Mucosa of gallbladder (tissue), 1 donor: ENCODE data around the gene NCCRP1. TPM values are rescaled to one million over a fixed set of nuclear protein-coding genes. Genes with fewer than 3 reads are reported as not detected.

Experiments used
- DNase-seq: peaks from one replicate; pipeline ENCODE4 v3.0.0-alpha.2; 2020; ENCODE audit warnings: low spot score
- total RNA-seq: library from RNA; stranded (reverse); gene quantifications from one replicate; pipeline ENCODE4 v1.2.1, GENCODE V29; 2021
- donor health status: DM: no; HTN: no; CAD: no.

The NCCRP1 gene
- total RNA-seq, 1 donor from 2014 or later = 0.17 TPM

- DNase-seq = no peak
These were observed 30.9 kb upstream of the NCCRP1 start for GRCh38 chr19:39165857-39166256.

DNA sequence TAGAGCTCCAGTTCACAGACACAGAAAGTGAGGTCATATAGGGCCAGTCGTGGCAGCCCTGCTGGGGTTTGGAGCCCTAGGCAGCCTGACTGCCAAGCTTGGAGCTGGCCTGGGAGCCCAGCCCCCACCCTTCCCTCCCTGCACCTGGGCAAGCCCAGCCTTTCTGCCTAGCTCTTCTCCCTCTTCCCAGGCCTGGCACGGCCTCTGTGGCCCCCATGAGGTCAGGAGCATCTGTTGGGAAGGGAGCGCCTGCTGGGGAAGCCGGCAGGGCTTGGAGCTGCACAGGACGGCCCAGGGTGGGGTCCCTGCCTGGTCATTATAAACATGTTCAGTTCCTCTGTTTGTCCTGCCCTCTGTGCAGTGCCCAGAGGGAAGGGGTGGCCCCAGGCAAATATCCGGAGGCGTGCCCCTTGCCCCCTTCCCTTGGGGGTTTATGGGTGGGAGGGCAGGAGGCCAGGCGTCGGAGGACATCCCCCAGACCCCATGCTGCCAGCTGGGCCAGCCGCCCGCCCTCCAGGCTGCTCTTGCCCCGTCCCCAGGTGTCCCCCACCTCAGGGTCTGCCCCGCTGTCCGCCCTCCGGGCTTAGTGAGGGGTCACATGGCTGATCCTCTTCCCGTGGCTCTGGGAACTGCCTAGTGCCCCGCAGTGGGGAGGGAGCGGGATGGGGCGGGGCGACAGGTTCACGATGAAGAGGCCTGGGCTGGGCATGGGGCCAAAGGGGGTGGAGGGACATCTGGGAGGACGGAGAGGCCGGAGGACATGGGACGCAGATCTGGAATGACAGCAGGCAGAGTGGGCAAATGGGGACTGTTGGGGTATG lies 30.0 kb upstream of the NCCRP1 start:
- peak; percentile 75 for DNase-seq

DNA sequence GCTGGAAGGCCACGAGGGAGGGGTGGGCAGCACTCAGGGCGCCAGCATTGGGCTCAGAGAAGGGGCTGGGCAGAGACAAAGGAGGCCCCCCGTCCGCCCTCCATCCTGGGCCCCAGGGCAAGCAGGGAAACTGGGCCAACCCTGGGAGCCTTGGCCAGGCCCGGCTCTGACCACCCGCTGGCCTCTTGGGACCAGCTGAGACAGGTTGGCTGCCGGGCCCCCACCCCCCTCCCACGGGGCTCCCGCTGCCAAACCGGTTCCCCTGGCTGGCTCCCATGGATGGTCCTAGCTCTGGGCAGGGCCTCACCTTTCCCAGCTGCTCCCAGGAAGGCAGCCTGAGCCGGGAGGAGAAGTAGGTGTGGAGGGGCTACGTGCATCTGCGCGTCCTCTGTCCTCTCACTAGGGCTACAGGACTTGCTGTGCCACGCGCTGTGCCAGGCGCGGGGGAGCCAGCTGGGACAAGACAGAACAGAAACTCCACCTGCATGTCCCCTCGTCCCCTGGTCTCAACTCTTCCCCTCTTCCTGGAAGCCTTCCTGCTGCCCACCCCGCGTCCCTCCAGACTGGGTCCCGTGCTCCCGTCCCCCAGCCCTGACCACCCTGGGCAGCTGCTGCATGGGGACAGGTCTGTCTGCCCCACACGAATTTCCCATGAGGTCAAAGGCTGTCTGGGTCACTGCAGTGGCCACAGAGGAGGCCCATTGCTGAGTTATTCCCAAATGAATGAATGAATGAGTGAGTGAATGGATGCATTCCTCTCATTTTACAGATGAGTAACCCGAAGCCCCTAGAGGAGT lies 29.1 kb upstream of the NCCRP1 start:
- DNase-seq = peak; percentile 52

DNA sequence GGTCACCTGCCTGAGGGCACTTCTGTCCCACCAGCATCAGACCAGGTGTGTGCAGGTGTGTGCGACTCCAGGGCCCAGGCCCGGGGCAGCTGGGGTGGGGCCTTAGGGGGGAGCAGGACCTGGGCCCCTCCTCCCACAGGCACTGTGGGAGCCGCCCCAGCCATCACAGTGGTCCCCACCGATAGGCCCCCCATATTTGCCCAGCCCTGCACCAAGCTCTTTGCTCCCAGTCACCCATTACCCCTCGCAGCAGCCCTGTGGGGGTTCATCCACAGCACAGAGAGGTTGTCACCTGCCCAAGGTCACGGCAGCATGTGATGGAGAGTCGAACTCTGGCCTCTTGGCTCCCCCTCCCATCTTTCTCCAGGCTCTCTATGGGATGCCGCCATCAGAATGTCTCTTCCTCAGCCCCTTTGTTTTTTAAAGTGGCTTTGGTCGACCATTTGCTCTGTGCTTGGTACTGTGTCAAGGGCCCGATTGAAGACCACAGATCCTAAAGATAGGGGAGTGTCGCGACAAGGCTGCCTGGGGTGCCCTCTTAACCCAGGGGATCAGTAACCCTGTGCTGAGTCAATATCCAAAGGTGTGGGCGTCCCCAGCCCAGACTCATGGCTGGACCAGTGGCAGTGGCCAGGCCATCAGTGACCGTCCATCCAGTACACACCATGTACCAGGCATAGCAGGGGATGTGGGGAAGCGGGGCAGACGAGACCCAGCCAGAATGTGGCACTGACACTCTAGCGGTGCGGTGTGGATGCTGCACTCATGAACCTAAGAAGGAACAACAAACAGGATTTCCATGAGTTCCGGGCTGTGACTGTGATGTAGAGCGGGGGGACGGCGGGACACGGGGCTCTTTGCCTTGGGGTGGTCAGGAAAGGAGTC lies 28.3 kb upstream of the NCCRP1 start:
- no peak for DNase-seq

DNA sequence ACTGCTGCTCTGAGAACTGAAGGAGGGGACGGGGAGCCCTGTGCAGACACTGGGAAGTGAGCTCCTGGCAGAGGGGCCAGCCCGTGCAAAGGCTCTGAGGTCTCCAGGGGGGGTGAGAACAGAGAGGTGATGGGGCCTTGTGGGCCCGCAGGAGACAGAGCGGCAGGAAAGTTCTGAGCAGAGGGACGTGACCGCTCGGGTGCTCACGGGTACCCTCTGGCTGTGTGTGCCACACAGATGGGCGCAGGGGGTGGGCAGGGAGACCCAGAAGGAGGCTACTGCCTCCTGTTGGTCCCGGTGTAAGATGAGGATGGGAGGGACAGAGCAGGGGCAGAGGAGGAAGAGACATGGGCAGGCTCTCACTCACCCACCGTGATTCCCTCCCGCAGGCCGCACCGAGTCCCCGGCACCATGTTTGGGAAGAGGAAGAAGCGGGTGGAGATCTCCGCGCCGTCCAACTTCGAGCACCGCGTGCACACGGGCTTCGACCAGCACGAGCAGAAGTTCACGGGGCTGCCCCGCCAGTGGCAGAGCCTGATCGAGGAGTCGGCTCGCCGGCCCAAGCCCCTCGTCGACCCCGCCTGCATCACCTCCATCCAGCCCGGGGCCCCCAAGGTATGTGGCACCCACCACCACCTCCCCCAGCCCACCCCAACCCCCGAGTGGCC lies 27.5 kb upstream of the NCCRP1 start:
- DNase-seq = no peak

DNA sequence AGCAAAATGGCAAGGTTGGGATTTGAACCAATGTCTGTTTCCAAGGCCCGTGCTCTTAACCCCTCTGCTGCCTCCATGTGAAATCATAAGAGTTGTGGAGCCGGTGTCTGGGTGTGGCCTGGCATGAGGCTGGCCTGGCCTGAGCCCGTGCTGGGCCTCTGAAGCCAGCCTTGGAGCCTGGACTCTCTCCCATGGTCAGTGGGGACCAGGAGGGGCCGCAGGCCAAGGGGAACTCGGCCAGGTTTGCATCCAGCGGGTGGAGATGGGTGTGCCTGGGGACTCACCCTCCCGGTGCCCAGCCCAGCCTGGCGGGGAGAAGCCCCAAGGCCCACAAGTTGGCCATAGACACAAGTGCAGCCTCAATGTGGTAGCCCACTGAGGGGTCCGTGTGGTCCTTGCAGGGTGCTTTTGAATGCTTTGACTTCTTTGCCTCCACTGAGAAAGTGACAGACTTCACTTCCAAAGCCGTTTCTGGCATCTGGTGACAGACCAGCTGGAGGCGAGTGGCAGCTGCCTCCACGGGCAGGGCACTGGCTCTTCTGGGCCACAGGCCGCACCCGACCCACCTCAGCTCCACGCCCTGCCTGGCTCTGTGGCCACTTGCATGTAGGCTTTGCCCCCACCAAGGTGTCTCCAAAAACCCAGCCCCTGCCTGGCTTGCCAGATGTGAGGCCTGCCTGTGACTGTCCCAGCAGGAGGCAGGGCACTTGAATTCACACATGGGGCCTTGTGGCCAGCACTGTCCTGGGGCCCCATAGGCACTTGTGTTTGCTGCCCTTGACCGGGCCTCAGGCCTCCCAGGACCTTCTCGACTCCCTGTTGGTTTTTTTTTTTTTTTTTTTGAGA lies 26.2 kb upstream of the NCCRP1 start:
- DNase-seq = no peak

- no peak for DNase-seq
These were observed 25.0 kb upstream of the NCCRP1 start for GRCh38 chr19:39171479-39172465.

DNA sequence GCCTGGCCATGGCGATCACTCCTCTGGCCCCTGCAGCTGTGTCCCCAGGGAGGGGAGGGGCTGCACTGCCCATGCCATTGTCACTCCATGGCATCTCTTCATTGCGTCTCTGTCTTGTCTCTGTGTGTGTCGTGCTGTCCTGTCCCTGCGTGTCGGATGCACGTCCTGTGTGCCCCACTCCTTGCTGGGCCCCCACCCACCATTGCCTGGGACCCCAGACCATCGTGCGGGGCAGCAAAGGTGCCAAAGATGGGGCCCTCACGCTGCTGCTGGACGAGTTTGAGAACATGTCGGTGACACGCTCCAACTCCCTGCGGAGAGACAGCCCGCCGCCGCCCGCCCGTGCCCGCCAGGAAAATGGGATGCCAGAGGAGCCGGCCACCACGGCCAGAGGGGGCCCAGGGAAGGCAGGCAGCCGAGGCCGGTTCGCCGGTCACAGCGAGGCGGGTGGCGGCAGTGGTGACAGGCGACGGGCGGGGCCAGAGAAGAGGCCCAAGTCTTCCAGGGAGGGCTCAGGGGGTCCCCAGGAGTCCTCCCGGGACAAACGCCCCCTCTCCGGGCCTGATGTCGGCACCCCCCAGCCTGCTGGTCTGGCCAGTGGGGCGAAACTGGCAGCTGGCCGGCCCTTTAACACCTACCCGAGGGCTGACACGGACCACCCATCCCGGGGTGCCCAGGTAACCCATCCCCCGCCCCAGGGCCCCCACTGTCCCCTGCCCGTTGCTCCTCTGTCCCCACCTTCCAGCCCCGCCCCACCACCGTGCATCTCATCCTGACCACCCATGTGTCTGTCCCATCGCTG lies 23.9 kb upstream of the NCCRP1 start:
- no peak for DNase-seq

- DNase-seq = no peak
These were observed 23.2 kb upstream of the NCCRP1 start for GRCh38 chr19:39173502-39173991.

DNA sequence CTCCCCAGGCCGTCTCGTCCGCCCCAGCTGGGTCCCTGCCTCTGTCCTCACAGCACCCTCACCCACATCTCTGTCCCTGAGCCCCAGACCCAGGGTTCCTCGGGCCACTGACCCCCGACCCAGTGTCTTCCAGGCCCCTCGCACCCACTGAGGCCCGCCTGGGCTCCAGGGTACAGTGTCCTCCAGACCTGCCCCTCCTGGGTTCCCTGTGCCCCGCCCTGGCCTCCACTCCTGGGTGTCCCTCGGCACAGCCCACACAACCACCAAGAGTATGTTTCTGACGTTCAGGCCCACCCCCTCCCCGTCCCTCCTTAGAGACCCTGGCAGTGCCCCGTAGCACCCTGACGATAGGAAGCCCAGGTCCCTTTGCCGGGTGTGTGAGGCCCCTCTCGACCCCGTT lies 22.6 kb upstream of the NCCRP1 start:
- no peak for DNase-seq

- no peak for DNase-seq
These were observed 21.9 kb upstream of the NCCRP1 start for GRCh38 chr19:39174558-39175544.

GRCh38 chr19:39175564-39175963 lies 21.2 kb upstream of the NCCRP1 start:
- DNase-seq = no peak

- no peak for DNase-seq
These were observed 19.6 kb upstream of the NCCRP1 start for GRCh38 chr19:39177110-39177699.

- no peak for DNase-seq
These were observed 19.0 kb upstream of the NCCRP1 start for GRCh38 chr19:39177736-39178135.

DNA sequence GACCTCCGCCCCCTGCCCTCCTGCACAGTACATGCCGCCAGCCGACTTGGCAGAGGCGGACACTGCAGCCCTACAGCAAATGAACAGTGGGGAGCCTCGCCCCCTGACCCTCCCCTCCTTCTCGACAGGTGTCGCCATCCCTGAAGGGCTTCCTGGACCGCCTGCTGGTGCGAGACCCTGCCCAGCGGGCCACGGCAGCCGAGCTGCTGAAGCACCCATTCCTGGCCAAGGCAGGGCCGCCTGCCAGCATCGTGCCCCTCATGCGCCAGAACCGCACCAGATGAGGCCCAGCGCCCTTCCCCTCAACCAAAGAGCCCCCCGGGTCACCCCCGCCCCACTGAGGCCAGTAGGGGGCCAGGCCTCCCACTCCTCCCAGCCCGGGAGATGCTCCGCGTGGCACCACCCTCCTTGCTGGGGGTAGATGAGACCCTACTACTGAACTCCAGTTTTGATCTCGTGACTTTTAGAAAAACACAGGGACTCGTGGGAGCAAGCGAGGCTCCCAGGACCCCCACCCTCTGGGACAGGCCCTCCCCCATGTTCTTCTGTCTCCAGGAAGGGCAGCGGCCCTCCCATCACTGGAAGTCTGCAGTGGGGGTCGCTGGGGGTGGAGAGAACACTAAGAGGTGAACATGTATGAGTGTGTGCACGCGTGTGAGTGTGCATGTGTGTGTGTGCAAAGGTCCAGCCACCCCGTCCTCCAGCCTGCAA lies 18.3 kb upstream of the NCCRP1 start:
- DNase-seq = no peak

GRCh38 chr19:39179754-39180153 lies 17.0 kb upstream of the NCCRP1 start:
- DNase-seq = no peak
